Measurements from ENCODE around the gene SIVA1.

The SIVA1 gene

DNA sequence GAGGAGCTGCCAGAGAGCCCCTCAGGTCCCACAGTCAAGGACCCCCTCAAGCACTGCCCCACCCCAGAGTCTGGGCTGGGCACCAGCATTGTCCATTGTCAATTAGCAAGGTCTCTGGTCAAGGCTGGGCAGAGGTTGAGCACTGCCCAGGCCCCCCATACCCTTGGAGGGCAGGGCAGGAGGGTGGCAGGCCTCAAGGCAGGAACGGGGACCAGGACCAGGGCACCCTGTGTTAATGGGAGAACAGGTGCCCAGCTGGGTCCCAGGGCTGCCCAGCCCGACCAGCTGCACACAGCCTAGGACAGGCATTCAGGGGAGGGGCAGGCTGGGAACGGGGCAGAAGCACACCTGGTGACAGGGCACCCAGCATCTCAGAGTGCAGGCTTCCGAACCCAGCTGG lies 18.4 kb downstream of the SIVA1 start:
- no peak for DNase-seq (ENCODE audit: low read depth in 2 of 2)

DNA sequence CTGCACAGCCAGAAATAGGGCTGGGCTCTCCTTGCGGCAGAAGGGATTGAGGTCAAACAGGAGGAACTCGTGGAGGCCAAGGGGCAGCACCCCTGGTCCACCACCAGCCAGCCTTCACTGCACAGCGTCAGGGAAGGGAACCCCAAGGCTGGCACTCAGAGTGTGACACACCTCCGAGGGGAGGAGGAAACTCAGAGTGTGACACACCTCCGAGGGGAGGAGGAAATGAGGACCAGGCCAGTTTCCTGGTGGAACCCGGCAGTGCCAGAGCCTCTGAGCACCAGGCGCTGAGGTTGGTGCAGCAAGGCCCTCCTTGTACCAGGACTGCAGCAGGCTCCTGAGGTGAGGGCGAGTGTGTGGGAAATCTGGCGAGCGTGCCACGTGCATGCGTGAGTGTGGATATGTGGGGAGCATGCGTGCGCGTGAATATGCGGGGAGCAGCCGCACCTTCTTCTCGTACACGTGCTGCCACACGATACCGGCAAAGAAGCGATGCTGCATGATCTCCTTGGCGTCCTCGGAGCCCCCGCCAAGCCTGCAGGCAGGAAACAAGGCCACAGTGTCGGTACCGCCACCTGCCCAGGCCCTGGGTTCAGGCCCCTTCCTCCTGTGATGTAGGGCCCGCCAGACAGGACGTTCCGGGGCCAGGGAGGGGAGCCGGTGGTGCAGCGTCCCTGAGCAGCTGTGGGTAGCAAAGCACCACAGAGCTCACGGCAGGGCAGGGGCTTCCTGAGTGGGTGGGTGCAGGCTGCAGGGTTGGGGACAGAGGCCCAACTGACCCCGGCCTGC lies 19.2 kb downstream of the SIVA1 start:
- DNase-seq (ENCODE audit: low read depth in 2 of 2): no peak

DNA sequence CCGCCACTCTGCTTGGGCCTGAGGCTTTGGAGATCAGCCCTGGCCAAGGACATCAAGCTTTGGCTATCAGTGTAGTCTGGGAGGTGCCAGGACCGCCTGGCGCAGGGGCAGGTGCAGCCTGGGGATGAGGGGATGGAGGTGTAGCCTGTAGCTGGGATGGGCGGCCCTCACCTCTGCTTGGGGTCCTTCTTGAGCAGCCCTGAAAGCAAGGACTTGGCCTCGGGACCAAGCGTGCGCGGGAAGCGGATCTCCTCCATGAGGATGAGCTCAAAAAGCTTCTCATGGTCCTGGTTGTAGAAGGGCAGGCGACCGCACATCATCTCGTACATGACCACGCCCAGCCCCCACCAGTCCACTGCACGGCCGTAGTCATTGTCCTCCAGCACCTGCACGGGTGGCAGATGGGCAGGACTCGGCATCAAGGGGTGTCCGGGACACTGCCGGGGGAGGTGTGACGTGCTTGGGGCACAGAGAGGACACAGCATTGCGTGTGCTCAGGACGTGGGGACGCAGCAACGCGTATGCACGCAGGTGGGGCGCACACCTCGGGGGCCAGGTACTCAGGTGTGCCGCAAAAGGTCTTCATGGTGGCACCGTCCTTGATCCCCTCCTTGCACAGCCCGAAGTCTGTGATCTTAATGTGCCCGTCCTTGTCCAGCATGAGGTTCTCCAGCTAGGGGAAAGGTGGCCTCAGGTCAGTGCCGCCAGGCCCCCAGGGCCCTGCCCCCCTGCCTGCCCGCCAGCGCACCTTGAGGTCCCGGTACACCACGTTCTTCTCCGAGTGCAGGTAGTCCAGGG lies 20.0 kb downstream of the SIVA1 start:
- DNase-seq (ENCODE audit: low read depth in 2 of 2): no peak

DNA sequence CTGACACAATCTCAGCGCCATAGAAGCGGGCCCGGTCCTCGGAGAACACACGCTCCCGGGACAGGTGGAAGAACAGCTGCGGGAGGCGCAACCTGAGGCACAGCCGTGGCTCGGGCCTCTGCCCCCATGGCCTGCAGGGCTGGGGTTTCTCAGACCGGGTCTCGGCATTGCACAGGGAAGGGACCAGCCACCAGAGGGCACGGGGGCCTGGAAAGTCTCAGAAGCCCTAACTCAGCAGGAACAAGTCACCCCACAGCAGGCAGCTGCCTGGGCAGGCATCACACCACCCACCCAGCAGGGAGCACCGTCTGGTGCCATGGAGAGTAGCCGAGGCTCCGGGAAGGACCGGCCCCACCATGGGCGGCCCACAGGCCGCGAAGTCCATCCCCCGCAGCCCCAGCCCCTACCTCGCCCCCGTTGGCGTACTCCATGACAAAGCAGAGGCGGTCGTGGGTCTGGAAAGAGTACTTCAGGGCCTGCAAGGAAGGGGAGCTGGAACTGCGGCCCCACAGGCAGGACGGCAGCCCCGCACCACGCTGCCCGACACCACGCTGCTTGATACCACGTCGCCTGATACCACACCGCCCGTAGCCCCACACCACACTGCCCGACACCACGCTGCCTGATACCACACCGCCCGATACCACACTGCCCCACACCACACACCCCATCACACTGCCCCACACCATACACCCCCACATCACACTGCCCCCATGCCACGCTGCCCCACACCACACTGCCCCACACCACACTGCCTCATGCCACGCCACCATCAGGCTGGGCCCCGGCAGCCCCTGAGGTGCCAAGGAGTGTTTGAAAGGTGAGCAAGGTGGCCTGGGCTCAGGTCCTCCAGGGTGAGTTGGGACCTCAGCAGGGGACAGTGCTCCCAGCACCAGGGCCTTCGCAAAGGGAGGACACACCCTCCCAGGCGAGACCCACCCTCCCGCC lies 20.8 kb downstream of the SIVA1 start:
- DNase-seq (ENCODE audit: low read depth in 2 of 2): no peak

DNA sequence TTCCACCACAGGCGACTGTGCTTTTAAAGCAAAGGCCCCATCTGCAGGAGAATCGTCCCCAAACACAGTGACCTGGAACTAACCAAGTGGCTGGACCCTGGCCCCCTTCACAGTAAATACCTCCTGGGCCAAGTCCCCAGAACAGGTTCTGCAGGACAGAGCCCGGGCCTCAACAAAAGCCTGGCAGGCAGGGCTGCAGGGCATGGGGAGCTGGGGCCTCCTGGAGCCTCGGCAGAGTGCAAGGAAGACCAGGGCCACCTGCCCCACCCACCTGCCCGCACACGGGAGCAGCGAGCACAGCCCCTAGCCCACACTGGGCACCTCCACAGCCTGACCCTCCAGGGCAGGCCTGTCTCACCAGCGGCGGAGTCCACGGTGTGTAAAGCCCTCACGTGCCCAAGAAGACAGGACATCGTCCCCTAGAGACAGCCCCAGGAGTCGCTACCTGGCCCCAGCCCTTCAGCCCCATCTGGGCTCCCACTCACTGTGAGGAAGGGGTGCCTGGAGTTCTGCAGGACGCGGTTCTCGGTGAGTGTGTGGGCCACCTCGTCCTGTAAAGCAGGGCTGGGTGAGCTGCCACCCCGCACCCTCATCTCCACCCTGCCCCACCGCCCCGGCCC lies 21.6 kb downstream of the SIVA1 start:
- no peak for DNase-seq (ENCODE audit: low read depth in 2 of 2)

DNA sequence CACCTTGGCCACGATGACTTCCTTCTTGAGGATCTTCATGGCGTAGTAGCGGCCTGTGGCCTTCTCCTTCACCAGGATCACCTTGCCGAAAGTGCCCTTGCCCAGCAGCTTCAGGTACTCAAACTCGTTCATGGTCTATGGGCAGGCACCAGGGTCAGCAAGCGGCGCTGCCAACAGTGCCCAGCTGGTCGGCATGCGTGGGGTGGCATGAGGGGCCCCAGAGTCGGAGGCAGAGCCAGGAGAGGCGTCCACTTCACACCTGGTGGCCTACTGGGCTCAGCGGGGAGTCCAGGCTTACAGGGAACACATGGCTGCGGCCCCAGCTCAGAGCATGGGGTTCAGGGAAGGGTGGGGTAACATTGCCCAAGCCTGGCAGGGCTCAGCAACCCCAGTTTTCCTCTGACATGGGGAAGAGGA lies 22.1 kb downstream of the SIVA1 start:
- no peak for DNase-seq (ENCODE audit: low read depth in 2 of 2)

DNA sequence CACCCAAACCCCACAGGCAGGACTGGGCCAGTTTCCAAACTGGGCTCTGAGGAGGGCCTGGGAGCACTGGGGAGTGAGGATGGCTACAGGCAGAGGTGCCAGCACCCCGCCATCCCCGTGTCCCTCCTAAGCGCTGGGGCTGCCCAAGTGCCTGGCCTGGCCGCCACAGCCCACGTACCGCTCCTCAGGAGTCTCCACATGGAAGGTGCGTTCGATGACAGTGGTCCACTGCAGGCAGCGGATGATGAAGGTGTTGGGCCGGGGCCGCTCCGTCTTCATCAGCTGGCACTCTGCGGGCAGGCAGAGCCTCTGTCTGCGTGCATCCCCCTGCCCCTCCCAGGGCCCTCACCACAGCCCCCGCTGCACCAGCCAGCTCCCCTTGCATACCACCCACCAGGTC lies 23.5 kb downstream of the SIVA1 start:
- DNase-seq (ENCODE audit: low read depth in 2 of 2): no peak

DNA sequence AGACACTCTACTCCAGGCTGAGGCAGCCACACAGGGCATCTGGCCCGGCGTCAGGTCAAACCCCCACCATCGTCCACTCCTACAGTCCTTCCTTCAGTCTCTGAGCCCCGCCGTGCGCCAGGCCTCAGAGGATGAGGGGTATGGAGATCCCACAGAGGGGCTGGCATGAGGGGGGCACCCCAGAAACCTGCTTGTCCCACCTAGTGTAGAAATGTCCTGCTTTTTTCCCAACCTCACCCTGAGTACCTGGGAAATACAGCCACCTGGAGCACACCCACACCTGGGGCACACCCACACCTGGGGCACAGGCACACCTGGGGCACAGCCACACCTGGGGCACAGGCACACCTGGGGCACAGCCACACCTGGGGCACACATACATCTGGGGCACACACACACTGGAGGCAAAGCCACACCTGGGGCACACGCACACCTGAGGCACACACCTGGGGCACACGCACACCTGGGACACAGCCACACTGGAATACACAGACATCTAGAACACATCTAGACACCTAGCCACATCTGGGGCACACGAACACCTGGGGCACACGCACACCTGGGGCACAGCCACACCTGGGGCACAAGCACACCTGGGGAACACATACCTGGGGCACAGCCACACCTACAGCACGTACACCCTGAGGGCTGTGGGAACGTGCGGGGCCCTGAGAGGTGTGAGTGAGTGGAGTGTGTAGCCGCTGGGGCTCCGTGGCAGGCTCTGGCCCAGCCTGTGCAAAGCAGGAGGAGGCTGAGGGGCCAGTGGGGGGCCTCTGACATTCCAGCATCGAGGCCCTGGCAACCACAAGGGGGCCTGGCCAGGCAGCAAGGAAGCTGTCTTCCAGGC lies 24.2 kb downstream of the SIVA1 start:
- no peak for DNase-seq (ENCODE audit: low read depth in 2 of 2)

DNA sequence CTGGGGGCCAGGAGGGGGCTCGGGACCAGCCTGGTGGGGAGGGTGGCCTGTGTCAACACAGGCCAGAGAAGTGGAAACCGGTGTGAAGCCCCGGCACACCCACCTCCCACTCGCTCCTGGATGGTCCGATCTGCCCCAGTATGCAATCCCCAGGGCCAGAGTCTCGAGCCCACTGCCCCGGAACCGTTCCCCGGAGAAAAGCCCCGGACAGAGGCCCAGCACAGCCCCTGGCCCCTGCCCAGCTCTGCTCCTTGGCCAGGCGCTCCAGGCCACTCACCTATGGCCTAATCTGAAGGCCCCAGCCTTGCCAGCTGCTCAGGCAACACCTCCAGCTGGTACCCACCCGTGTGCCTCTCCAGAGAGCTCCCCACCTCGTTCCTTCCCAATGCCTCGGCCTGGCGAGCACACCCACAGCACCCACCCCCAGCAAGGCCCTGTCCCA lies 24.9 kb downstream of the SIVA1 start:
- DNase-seq (ENCODE audit: low read depth in 2 of 2): no peak

DNA sequence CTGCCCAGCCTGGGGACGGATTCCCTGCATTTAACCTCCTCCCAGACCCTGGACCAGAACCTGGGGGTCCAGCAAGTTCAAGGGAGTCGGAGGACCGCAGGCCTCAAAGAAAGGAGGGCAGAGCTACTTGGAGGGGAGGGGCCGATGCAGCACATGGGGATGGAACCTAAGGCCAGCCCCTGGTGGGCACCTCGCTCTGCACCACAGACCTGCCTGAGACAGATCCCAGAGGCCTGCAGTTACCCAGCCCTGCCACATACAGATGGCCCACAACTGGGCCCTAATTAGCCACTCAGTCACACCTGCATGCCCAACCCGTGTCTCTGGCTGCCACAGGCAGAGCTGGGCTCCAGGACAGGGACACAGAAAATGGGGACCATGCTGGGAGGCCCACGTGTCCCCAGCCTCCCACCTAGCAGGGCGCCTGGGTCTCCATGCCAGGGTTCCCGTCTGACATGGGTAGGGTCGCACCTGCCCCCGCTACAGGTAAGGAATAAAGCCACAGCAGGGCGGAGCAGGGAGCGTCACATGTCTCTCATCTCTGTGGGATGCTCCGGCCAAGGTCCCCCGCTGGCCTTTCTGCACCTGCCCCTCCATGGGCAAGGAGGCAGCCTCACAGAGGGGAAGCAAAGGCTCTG lies 25.9 kb downstream of the SIVA1 start:
- no peak for DNase-seq (ENCODE audit: low read depth in 2 of 2)

DNA sequence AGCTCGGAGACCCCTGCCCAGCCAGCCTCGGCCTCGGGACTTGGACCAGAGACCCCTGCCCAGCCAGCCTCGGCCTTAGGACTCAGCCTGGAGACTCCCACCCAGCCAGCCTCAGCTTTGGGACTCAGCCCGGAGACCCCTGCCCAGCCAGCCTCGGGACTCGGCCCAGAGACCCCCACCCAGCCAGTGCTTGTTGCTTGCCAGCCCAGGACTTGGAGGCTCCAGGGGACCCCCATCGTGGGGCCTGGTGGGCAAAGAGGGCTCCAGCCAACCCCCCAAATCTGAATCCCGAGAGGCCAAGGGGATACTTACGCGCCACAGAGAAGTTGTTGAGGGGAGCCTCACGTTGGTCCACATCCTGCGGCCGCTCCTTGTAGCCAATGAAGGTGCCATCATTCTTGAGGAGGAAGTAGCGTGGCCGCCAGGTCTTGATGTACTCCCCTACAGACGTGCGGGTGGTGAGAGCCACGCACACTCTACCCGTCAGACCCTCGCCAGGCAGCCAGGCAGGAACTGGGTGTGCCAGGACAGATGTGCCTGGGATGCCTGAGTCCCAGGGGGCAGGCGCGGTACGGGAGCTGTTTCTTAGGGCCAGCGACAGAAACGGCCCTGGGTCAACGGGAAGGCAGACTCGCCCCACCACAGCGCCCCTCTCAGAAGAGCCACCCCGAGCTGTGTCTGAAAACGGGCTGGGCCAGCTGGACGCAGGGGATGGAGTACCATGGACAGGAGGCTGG lies 27.0 kb downstream of the SIVA1 start:
- DNase-seq (ENCODE audit: low read depth in 2 of 2): no peak

DNA sequence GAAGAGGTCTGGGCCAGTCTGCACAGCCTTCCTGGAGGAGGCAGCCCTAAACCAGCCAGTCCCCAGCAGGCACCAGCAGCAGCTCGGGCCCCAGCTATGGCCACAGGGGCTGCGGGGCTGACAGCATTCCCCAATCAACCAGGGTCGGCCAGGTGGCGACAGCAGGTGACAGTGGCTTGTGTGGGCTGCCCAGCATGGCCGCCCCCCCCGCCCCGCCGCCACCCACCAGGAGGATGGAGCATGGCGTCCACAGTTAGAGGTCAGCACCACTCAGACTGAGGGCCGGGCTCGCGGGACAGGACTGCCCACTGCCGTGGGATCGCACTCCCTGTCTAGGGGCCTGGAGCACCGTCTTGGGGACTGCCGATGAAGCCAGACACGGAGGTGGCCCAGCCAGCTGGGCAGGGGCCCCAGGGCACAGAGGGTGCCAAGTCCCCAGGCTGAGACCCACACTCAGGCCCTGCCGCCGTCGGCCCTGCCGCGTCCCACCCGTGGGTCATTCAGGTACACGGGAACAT lies 27.6 kb downstream of the SIVA1 start:
- no peak for DNase-seq (ENCODE audit: low read depth in 2 of 2)

DNA sequence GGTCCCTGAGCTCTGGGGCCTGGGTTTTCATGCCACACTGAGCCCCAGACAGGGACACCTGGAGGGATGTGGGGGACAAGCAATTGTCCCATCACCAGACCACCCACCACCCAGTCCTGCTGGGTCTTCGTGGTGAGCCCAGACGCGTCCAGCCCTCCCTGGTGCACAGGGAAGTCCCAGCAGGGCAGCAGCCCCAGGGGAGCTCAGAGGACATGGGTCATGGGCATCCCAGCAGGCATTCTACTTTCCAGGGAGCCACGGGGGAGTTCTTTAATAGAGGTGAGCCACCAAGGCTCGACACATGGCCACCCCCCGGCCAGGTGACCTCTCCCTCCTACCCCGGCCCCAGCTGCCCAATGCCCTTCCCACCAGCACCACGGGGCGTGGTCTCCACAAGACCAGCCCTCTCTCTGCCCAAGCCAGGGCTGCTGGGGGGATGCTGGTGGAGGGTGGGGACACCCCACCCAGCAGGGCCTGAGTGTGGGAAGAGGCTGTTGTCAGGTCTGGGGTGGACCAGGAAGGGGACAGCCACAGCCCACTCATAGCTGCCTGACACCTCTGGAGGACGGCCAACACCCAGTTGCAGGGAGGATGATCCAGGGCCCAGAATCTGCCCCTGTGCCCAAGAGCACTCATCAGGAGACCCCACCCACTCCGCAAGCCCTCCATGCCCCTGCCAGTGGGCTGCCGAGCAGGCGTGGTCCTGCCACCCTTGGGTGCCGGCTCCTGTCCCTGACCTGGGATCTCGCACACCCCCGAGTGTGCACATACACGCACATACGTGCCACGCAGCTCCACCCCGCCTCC lies 28.5 kb downstream of the SIVA1 start:
- DNase-seq (ENCODE audit: low read depth in 2 of 2): no peak

DNA sequence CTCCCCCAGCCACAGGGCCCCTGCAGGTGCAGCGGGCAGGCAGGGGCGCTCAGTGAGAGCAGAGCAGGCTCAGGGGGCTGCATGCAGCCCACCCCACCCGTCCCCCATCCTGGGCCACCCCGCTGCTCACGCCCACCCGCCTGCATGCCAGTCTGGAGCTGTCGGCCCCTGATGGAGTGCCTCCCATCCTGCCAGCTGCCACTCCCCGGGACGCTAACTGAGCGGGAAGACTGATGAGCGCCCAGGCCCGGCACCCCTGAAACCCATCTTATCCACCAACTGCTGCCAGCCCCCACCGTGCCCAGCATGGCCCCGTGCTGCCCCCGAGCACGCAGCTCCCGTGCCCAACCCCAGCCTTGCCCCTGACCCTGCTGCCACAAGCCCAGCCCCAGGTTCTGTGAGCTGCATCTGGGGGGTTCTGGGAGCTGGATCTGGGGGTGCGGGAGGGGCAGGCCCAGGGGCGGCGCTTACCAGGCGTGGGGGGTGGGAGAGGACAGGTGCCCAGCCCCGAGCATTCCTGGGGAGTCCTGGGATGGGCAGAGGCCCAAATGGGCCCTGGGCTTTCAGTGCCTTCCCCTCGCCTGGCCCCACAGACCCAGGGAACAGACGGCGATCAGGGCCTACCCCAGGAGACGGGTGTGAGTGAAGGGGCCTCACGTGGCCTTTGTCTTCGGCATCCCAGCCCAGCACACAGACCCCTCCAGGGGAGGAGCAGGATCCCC lies 29.3 kb downstream of the SIVA1 start:
- DNase-seq (ENCODE audit: low read depth in 2 of 2): no peak

DNA sequence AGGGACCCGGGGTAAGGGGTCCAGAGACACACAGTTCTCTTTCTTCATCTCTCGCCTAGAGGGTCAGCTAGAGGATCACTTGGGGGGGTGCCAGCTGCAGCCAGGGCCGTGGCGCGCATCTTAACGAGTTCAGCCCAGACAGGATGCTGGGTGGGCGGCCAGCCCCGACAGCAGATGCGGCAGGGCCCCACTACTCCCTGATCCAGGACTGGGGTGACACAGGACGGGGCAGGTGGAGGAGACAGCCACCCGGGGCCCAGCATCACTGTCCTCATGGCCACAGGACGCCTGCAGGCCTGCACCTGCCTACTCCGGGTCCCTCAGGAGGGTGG lies 29.8 kb downstream of the SIVA1 start:
- no peak for DNase-seq (ENCODE audit: low read depth in 2 of 2)

DNA sequence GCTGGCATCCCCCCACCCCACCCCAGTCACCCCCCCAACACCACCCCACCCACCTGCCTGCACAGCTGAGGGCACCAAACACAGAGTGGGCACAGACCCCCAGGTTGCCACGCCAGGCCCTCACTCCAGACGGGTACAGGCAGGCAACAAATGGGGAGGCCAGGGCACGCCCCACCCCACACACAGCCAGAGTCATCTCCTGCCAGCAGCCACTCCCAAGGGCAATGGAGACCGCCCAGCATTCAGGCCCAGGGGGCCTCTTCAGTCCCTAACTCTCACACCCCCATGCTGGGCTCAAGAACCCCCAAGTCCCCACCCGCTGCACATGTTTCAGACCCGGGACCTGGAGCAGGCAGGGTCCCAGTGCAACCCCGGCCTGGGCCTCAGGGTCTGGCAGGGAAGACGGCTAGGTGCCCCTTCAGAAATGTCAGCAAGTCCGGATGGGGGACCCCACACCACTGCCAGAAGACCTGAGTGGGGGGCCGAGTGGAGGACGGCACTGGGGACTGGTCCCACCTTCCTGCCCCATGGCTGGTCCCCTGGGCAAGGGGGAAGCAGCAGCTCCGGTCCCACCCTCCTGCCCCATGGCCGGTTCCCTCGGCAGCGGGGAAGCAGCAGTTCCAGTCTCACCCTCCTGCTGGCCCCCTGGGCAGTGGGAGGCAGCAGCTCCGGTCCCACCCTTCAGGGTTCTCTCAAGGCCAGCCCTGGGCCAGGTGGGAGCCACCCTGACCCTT lies 30.7 kb downstream of the SIVA1 start:
- no peak for DNase-seq (ENCODE audit: low read depth in 2 of 2)

DNA sequence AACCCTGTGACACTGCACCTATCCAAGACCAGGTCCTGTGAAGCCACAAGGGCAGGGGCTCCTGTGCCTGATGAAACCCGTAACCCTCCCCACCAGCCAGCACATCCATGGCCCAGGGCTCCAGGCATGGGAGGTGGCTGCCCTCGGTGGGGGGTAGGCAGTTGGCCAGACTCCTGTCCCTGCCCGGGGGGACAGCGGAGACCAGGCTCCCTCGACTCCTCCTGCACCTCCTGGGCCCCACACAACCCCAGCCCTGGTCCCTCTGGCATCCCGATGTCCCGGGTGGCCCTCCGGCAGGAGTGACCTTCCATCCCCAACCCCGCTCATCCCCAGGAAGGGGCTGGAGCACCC lies 31.2 kb downstream of the SIVA1 start:
- DNase-seq (ENCODE audit: low read depth in 2 of 2): no peak

Data from stimulated activated CD8-positive, alpha-beta memory T cell treated with anti-CD3 and anti-CD28 coated beads, Interleukin-7, amount 100 ng/mL, for 1 hour (primary cell).